Activated effector memory CD4-positive, alpha-beta T cell treated with anti-CD3 and anti-CD28 coated beads, Interleukin-2, amount 50 U/mL, for 16 hours (primary cell): ENCODE measurements around the gene NHLH1.
"Not testable (repeated sequence)": the region's sequence is repeated elsewhere in the genome, so short reads cannot be mapped to it uniquely, and the experiment has no call there.

Experiments
- DNase-seq: peaks from one replicate; pipeline ENCODE4 v3.0.0-alpha.2; 2020

The NHLH1 gene

GRCh38 chr1:160388406-160388805, 21.5 kb downstream of the NHLH1 start:
- not testable (repeated sequence) for DNase-seq

GRCh38 chr1:160394673-160395072, 27.8 kb downstream of the NHLH1 start:
- no peak for DNase-seq

GRCh38 chr1:160397651-160398050, 30.8 kb downstream of the NHLH1 start:
- DNase-seq: no peak

- no peak for DNase-seq
Measured at GRCh38 chr1:160398823-160399222, 32.0 kb downstream of the NHLH1 start.

GRCh38 chr1:160399544-160400222, 32.8 kb downstream of the NHLH1 start:
- DNase-seq: no peak

- DNase-seq: peak; percentile 71
Measured at GRCh38 chr1:160400223-160400645, 33.4 kb downstream of the NHLH1 start, which contains the start of gene VANGL2. Gene VANGL2 (plus strand): TSS chr1:160400564. CDS start chr1:160415838, 15,274 bp downstream.

GRCh38 chr1:160400646-160401486, 34.0 kb downstream of the NHLH1 start:
- DNase-seq: no peak

GRCh38 chr1:160401487-160401805, 34.6 kb downstream of the NHLH1 start:
- DNase-seq: no peak

- no peak for DNase-seq
Measured at GRCh38 chr1:160402001-160402795, 35.3 kb downstream of the NHLH1 start.

GRCh38 chr1:160403244-160403643, 36.4 kb downstream of the NHLH1 start:
- DNase-seq: no peak

- DNase-seq: no peak
Measured at GRCh38 chr1:160404094-160404493, 37.2 kb downstream of the NHLH1 start.

GRCh38 chr1:160405331-160405877, 38.5 kb downstream of the NHLH1 start:
- no peak for DNase-seq

GRCh38 chr1:160406131-160406968, 39.5 kb downstream of the NHLH1 start:
- no peak for DNase-seq

GRCh38 chr1:160407839-160408801, 41.2 kb downstream of the NHLH1 start:
- DNase-seq: no peak

- DNase-seq: no peak
Measured at GRCh38 chr1:160408864-160409263, 42.0 kb downstream of the NHLH1 start.

GRCh38 chr1:160409486-160409885, 42.6 kb downstream of the NHLH1 start:
- no peak for DNase-seq

- DNase-seq: no peak
Measured at GRCh38 chr1:160410406-160411005, 43.6 kb downstream of the NHLH1 start.

- no peak for DNase-seq
Measured at GRCh38 chr1:160411271-160412027, 44.6 kb downstream of the NHLH1 start.

- no peak for DNase-seq
Measured at GRCh38 chr1:160412028-160412362, 45.1 kb downstream of the NHLH1 start.

GRCh38 chr1:160413716-160414115, 46.8 kb downstream of the NHLH1 start:
- DNase-seq: no peak
